K562 (cell line): ENCODE results near the gene MRPL10. TPM values are rescaled to one million over a fixed set of nuclear protein-coding genes. Genes with fewer than 3 reads are reported as not detected.

ENCODE experiments used
- ATF7 ChIP-seq: fragments of 450-650 bp; IDR thresholded peaks from 2 replicates; pipeline ENCODE4 v1.7.1; 2014; ENCODE audit warnings: mild to moderate bottlenecking, moderate library complexity
- CHCHD3 ChIP-seq: fragments of 250-450 bp; sonication (Bioruptor Pico); IDR thresholded peaks from 2 replicates; pipeline ENCODE4 v2.1.2; 2022; ENCODE audit warnings: mild to moderate bottlenecking
- CHD1 ChIP-seq: fragments of 200-600 bp; sonication (generic); IDR thresholded peaks from one replicate; pipeline ENCODE4 v1.6.1; 2012; ENCODE audit warnings: mild to moderate bottlenecking, moderate library complexity, low read length, inconsistent platforms
- DNMT1 ChIP-seq: fragments of 450-650 bp; IDR thresholded peaks from 2 replicates; pipeline ENCODE4 v1.6.1; 2016; ENCODE audit warnings: antibody characterized with exemption, mild to moderate bottlenecking
- E2F3 ChIP-seq: fragments of 250-450 bp; sonication (Bioruptor Pico); IDR thresholded peaks from 2 replicates; pipeline ENCODE4 v1.4.0; 2020; ENCODE audit warnings: mild to moderate bottlenecking
- E2F5 ChIP-seq: sonication (generic); formaldehyde crosslinking; IDR thresholded peaks from 2 replicates; pipeline ENCODE4 v1.8.0; 2022; ENCODE audit warnings: mild to moderate bottlenecking, missing genetic modification reagents
- HMBOX1 ChIP-seq: sonication (generic); IDR thresholded peaks from 2 replicates; pipeline ENCODE4 v1.6.1; 2016
- NCOR1 ChIP-seq: fragments of 450-650 bp; IDR thresholded peaks from 2 replicates; pipeline ENCODE4 v1.6.1; 2016; ENCODE audit warnings: mild to moderate bottlenecking, moderate library complexity
- PKNOX1 ChIP-seq: fragments of 450-650 bp; IDR thresholded peaks from 2 replicates; pipeline ENCODE4 v1.6.1; 2016
- POLR2AphosphoS5 ChIP-seq: IDR thresholded peaks from 2 replicates; pipeline ENCODE4 v1.6.1; 2011; ENCODE audit warnings: mild to moderate bottlenecking, low read depth, low read length, moderate library complexity; ENCODE audit not compliant: control insufficient read depth, insufficient read depth
- SUPT5H ChIP-seq: fragments of 450-650 bp; IDR thresholded peaks from 2 replicates; pipeline ENCODE4 v1.6.1; 2016
- U2AF1 ChIP-seq: fragments of 200-400 bp; formaldehyde crosslinking; optimal IDR thresholded peaks from 2 replicates; pipeline ENCODE3; 2017; ENCODE audit warnings: mild to moderate bottlenecking, low read depth, low read length, moderate library complexity
- ZBTB7A ChIP-seq: IDR thresholded peaks from 2 replicates; pipeline ENCODE4 v1.6.1; 2011; ENCODE audit warnings: low read depth, mild to moderate bottlenecking, low read length, moderate library complexity, borderline replicate concordance; ENCODE audit not compliant: control insufficient read depth
- ZNF274 ChIP-seq: IDR thresholded peaks from 2 replicates; pipeline ENCODE4 v1.6.1; 2011; ENCODE audit warnings: low read depth, mild to moderate bottlenecking, low read length, moderate library complexity, borderline replicate concordance
- ZNF318 ChIP-seq, 2 experiments: fragments of 450-650 bp; IDR thresholded peaks; 2 replicates each; pipeline ENCODE4 v1.6.1; 2016; ENCODE audit warnings: mild to moderate bottlenecking in 2 of 2, borderline replicate concordance in 1 of 2, low read depth in 1 of 2, moderate library complexity in 1 of 2
- ZNF639 ChIP-seq, 2 experiments: fragments of 200-800 bp in 1 of 2; sonication (Bioruptor generic) in 1 of 2; sonication (generic) in 1 of 2; formaldehyde crosslinking in 1 of 2; IDR thresholded peaks in 1 of 2; conservative IDR thresholded peaks in 1 of 2; 2 replicates each; pipeline versions ENCODE4 v1.5.0 to v1.6.1; 2016 to 2020; ENCODE audit warnings: missing compliant biosample characterization in 1 of 2, missing genetic modification characterization in 1 of 2, missing genetic modification reagents in 1 of 2
- polyA plus RNA-seq, 8 experiments: library from polyadenylated mRNA; depleted of rRNA in 4 of 8; stranded (reverse) in 5 of 8; unstranded in 3 of 8; fragments of >200 nt; fragmentation: Nextera tagmentation in 2 of 8; fragmentation: Illumina TruSeq in 1 of 8; extraction: Ambion mirVana in 2 of 8; extraction: Trizol in 1 of 8; gene quantifications; 2 replicates each; pipeline versions ENCODE4 v1.2.1 to v1.2.3, GENCODE V29; 2011 to 2014; ENCODE audit warnings: inconsistent platforms in 1 of 8, missing spikeins in 1 of 8
- total RNA-seq, 7 experiments: library from RNA; depleted of rRNA in 6 of 7; stranded (reverse); fragments of >200 nt in 6 of 7; fragmentation: Illumina TruSeq in 2 of 7; extraction: Trizol in 2 of 7; gene quantifications; 2 replicates each; pipeline versions ENCODE4 v1.2.1 to v1.2.3, GENCODE V29; 2011 to 2021; ENCODE audit warnings: low replicate concordance in 1 of 7

MRPL10 gene
- total and polyA plus RNA-seq, 9 of the 15 experiments (the other 6 are each of a cell fraction or from before 2014, with no cell fraction given), result 27.8 to 105 (median 67.3) TPM

GRCh38 chr17:47866941-47867340, 35.6 kb upstream of the MRPL10 start (continued):
- TF ChIP-seq E2F3 (CRISPR knock-in tag), result no peak
- TF ChIP-seq ZNF318 (IDR thresholded peaks at IDR 0.05; ENCODE audit: borderline replicate concordance in 1 of 2, low read depth in 1 of 2), result peak in 1 of 2 experiments; percentile 78; a peak in 2 of 4 replicates
- no peak for TF ChIP-seq ZNF274
- TF ChIP-seq U2AF1, result no peak
- TF ChIP-seq ZBTB7A, result peak; percentile 100
- TF ChIP-seq SUPT5H, result no peak
- peak in 1 of 2 experiments; percentile 99; a peak in 2 of 4 replicates for TF ChIP-seq ZNF639 (CRISPR knock-in tag; conservative IDR thresholded peaks at IDR 0.05 in 1 of 2, IDR thresholded peaks at IDR 0.05 in 1 of 2)
- peak; percentile 98 for TF ChIP-seq ATF7
- TF ChIP-seq E2F5 (CRISPR knock-in tag), result no peak
- no peak for TF ChIP-seq DNMT1
- TF ChIP-seq NCOR1, result peak; percentile 99
- peak; percentile 23; the same call in 1 of the 2 replicates for TF ChIP-seq HMBOX1
- peak; percentile 96 for TF ChIP-seq PKNOX1
- TF ChIP-seq CHCHD3 (CRISPR knock-in tag), result no peak
- peak; percentile 100 for TF ChIP-seq POLR2AphosphoS5
- TF ChIP-seq CHD1, result no peak
